Measurements from ENCODE around the gene CYB5B.

Gene CYB5B

DNA sequence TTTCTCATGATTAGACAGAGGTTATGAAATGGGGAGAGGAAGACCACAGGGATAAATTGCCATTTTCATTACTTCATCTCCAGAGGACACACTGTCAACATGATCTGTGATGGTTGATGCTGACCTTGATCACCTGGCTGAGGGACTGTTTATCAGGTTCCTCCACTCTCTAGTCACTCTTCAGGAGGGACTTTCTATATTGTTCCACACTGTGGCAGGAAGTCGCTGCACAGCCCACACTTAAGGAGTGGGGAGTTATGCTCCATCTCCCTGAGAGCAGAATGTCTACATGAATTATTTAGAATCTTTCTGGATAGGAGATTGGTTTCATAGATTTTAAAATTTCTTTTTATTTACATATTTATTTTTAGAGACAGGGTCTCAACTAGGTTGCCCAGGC is 46.7 kb downstream of the CYB5B start:
- Histone ChIP-seq H3K4me1 (peaks cover 14% of the 10 kb centered on the region), H3K27me3 (ENCODE audit: control insufficient read depth, insufficient read depth, low read length) (no peaks in the 10 kb centered on the region), H3K4me2 (ENCODE audit: low read length) (no peak overlapping the region), H3K4me3 (ENCODE audit: low read depth, low read length) (no peak overlapping the region), H3K27ac (no peak overlapping the region), H3K9ac (no peak overlapping the region), H2AFZ (no peak overlapping the region), H3K36me3 (ENCODE audit: control insufficient read depth, insufficient read depth, low read length) (no peaks in the 10 kb centered on the region), H3K79me2 (no peaks in the 10 kb centered on the region), H3K9me3 (ENCODE audit: control insufficient read depth, low read length) (no peaks in the 10 kb centered on the region)
- TF ChIP-seq, protein P1, sequence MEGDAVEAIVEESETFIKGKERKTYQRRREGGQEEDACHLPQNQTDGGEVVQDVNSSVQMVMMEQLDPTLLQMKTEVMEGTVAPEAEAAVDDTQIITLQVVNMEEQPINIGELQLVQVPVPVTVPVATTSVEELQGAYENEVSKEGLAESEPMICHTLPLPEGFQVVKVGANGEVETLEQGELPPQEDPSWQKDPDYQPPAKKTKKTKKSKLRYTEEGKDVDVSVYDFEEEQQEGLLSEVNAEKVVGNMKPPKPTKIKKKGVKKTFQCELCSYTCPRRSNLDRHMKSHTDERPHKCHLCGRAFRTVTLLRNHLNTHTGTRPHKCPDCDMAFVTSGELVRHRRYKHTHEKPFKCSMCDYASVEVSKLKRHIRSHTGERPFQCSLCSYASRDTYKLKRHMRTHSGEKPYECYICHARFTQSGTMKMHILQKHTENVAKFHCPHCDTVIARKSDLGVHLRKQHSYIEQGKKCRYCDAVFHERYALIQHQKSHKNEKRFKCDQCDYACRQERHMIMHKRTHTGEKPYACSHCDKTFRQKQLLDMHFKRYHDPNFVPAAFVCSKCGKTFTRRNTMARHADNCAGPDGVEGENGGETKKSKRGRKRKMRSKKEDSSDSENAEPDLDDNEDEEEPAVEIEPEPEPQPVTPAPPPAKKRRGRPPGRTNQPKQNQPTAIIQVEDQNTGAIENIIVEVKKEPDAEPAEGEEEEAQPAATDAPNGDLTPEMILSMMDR (IDR thresholded peaks at IDR 0.05): no peak

DNA sequence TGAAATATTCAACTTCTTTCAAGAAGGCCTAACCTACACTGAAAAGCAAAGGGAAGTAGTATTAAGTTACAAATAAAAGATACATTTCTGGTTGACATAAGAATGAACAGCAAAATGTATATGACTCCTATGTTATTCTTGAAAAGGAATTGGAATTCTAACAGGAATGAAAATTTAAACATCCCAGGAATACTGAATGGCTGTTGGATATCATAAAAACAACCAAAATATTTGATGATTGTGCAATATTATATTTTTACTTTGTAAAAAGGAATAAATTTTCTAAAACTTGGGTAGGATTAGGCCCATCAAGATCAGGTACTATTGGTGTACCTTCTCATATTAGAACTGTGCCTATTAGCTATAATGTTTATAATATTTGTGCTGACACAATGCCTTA is 50.0 kb downstream of the CYB5B start:
- Histone ChIP-seq H3K4me1 (no peaks in the 10 kb centered on the region), H3K4me2 (ENCODE audit: low read length) (no peak overlapping the region), H3K9me3 (ENCODE audit: control insufficient read depth, low read length) (no peaks in the 10 kb centered on the region), H2AFZ (no peak overlapping the region), H3K27me3 (ENCODE audit: control insufficient read depth, insufficient read depth, low read length) (no peaks in the 10 kb centered on the region), H3K36me3 (ENCODE audit: control insufficient read depth, insufficient read depth, low read length) (no peaks in the 10 kb centered on the region), H3K4me3 (ENCODE audit: low read depth, low read length) (no peak overlapping the region), H3K27ac (no peak overlapping the region), H3K9ac (no peak overlapping the region), H3K79me2 (no peaks in the 10 kb centered on the region)
- TF ChIP-seq, protein P1 (IDR thresholded peaks at IDR 0.05): no peak

DNA sequence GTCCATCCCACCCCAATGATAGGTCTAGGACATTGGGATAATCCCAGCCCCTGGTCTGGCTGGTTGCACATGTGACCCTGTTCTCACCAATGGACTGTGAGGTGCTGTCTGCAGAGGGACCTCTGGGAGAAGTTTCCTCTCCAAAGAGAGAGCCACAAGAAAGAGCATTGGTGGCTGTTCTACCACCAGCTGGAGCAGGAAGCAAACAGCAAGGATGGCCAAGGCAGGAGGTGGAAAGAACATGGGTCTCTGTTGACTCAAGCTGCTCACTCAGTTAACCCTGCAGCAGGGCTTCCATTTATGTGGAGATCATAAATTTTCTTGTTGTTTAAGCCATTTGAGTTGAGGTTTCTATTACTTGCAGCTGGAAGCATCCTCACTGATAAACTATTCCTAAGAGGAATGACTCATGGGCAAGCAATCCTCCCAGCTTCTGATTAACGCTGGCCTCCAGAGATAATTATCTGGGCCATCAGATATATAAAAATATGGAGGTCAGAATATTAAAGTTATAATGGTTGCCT is 52.6 kb downstream of the CYB5B start:
- H3K4me1 ChIP-seq: no peaks in the 10 kb centered on the region
- TF ChIP-seq, protein P1 (IDR thresholded peaks at IDR 0.05): no peak
- H3K4me3 ChIP-seq (ENCODE audit: low read depth, low read length): no peak overlapping the region
- no peaks in the 10 kb centered on the region for H3K79me2 ChIP-seq
- H3K4me2 ChIP-seq (ENCODE audit: low read length): no peak overlapping the region
- no peak overlapping the region for H2AFZ ChIP-seq
- H3K9ac ChIP-seq: no peak overlapping the region
- no peaks in the 10 kb centered on the region for H3K27me3 ChIP-seq (ENCODE audit: control insufficient read depth, insufficient read depth, low read length)
- H3K27ac ChIP-seq: no peak overlapping the region
- H3K36me3 ChIP-seq (ENCODE audit: control insufficient read depth, insufficient read depth, low read length): no peaks in the 10 kb centered on the region
- H3K9me3 ChIP-seq (ENCODE audit: control insufficient read depth, low read length): no peaks in the 10 kb centered on the region

DNA sequence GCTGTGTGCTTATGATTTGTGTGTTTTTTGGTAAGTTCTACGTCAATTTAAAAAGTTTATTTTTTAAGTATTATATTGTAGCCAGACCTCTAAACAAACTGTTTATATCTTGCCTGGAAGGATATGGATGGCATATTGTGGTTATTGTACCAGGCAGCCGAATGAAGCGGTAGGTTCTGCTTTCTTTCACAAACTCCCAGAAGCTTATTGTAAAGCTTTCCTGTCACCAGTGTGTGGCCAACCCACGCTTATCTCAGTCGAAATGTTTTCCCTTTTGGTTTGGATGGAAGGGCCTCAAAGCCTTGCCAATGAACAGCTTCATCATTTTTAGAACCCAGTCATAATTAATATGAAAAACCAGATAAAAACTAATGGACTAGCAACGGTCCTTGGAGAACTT is 53.1 kb downstream of the CYB5B start:
- H3K27me3 ChIP-seq (ENCODE audit: control insufficient read depth, insufficient read depth, low read length): no peaks in the 10 kb centered on the region
- no peak overlapping the region for H3K27ac ChIP-seq
- TF ChIP-seq, protein P1 (IDR thresholded peaks at IDR 0.05): no peak
- H3K4me1 ChIP-seq: no peaks in the 10 kb centered on the region
- H3K9ac ChIP-seq: no peak overlapping the region
- no peaks in the 10 kb centered on the region for H3K36me3 ChIP-seq (ENCODE audit: control insufficient read depth, insufficient read depth, low read length)
- no peaks in the 10 kb centered on the region for H3K79me2 ChIP-seq
- H3K4me2 ChIP-seq (ENCODE audit: low read length): no peak overlapping the region
- no peaks in the 10 kb centered on the region for H3K9me3 ChIP-seq (ENCODE audit: control insufficient read depth, low read length)
- H3K4me3 ChIP-seq (ENCODE audit: low read depth, low read length): no peak overlapping the region
- no peak overlapping the region for H2AFZ ChIP-seq

DNA sequence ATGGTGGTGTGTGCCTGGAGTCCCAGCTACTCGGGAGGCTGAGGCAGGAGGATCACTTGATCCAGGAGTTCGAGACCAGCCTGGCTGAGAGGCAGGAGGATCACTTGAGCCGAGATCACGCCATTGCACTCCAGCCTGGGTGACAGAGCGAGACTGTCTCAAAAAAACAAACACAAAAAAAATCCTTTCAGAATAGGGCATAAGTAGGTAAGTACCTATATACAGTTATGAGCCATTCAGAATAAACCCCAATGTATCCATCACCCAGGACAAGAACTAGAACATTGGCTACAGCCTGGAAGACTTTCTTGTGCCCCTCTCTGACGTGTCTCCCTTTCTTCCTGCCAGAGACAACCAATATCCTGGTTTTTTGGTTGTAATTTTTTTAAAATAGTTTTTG is 54.3 kb downstream of the CYB5B start:
- no peaks in the 10 kb centered on the region for H3K9me3 ChIP-seq (ENCODE audit: control insufficient read depth, low read length)
- H3K36me3 ChIP-seq (ENCODE audit: control insufficient read depth, insufficient read depth, low read length): no peaks in the 10 kb centered on the region
- no peaks in the 10 kb centered on the region for H3K79me2 ChIP-seq
- H3K9ac ChIP-seq: no peak overlapping the region
- H3K4me3 ChIP-seq (ENCODE audit: low read depth, low read length): no peak overlapping the region
- H3K4me1 ChIP-seq: no peaks in the 10 kb centered on the region
- no peaks in the 10 kb centered on the region for H3K27me3 ChIP-seq (ENCODE audit: control insufficient read depth, insufficient read depth, low read length)
- H3K27ac ChIP-seq: no peak overlapping the region
- H3K4me2 ChIP-seq (ENCODE audit: low read length): no peak overlapping the region
- TF ChIP-seq, protein P1 (IDR thresholded peaks at IDR 0.05): no peak
- no peak overlapping the region for H2AFZ ChIP-seq
